ENCODE measurements around the gene NFIC.
A peak's percentile ranks its signal among the peaks of the same experiment; 100 is the strongest.

Gene NFIC
- 4.7 to 24.7 (median 8.0) reads per million in 9 experiments for total RNA-seq

GRCh38 chr19:3365836-3366752 is at the start of gene NFIC:
TSS of gene NFIC (plus strand) at chr19:3366583. CDS start at chr19:3366637, 54 bp downstream.
- ATAC-seq (replicated peaks) (peak; percentile 59), DNase-seq (peak in 1 of 3 experiments; percentile 10)
- Mint-ChIP-seq H3K4me3 (peak within 1 kb of the TSS; percentile 79), H3K27ac (peak within 1 kb of the TSS in 1 of 2 donors; percentile 83), H3K36me3 (ENCODE audit: insufficient read depth) (peaks cover 12% of the 10 kb centered on the region), H3K9me3 (no peaks in the 10 kb centered on the region), H3K4me1 (ENCODE audit: low read depth in 2 of 2) (peaks cover 37 to 41% of the 10 kb centered on the region in 2 donors), H3K27me3 (no peaks in the 10 kb centered on the region)

GRCh38 chr19:3316659-3317207 is 49.6 kb upstream of the NFIC start:
- Mint-ChIP-seq H3K36me3 (ENCODE audit: insufficient read depth) (no peaks in the 10 kb centered on the region), H3K4me1 (ENCODE audit: low read depth in 2 of 2) (no peaks in the 10 kb centered on the region), H3K9me3 (no peaks in the 10 kb centered on the region), H3K27ac (no peak overlapping the region), H3K27me3 (peaks cover 38 to 53% of the 10 kb centered on the region in 2 donors), H3K4me3 (no peak overlapping the region)
- ATAC-seq (replicated peaks) (no peak), DNase-seq (no peak)

- peaks cover 42 to 43% of the 10 kb centered on the region in 2 donors for H3K27me3 Mint-ChIP-seq
- H3K4me1 Mint-ChIP-seq (ENCODE audit: low read depth in 2 of 2): no peaks in the 10 kb centered on the region
- DNase-seq (no peak), ATAC-seq (replicated peaks) (no peak)
- H3K4me3 Mint-ChIP-seq: no peak overlapping the region
- H3K36me3 Mint-ChIP-seq (ENCODE audit: insufficient read depth): peaks cover 4% of the 10 kb centered on the region
- no peaks in the 10 kb centered on the region for H3K9me3 Mint-ChIP-seq
- no peak overlapping the region for H3K27ac Mint-ChIP-seq
These were observed 46.6 kb upstream of the NFIC start for GRCh38 chr19:3319643-3320353.

GRCh38 chr19:3320354-3320670 is 46.1 kb upstream of the NFIC start:
- DNase-seq (no peak), ATAC-seq (replicated peaks) (no peak)
- Mint-ChIP-seq H3K27me3 (peaks cover 42% of the 10 kb centered on the region in 2 donors), H3K9me3 (no peaks in the 10 kb centered on the region), H3K36me3 (ENCODE audit: insufficient read depth) (peaks cover 4% of the 10 kb centered on the region), H3K4me1 (ENCODE audit: low read depth in 2 of 2) (no peaks in the 10 kb centered on the region), H3K4me3 (no peak overlapping the region), H3K27ac (no peak overlapping the region)

- Mint-ChIP-seq H3K36me3 (ENCODE audit: insufficient read depth) (peaks cover 4% of the 10 kb centered on the region), H3K27ac (no peak overlapping the region), H3K4me3 (no peak overlapping the region), H3K9me3 (no peaks in the 10 kb centered on the region), H3K27me3 (peaks cover 39 to 41% of the 10 kb centered on the region in 2 donors), H3K4me1 (ENCODE audit: low read depth in 2 of 2) (no peaks in the 10 kb centered on the region)
- ATAC-seq (replicated peaks) (no peak), DNase-seq (no peak)
These were observed 45.5 kb upstream of the NFIC start for GRCh38 chr19:3320853-3321252.

GRCh38 chr19:3321696-3322095 is 44.7 kb upstream of the NFIC start:
- peaks cover 4% of the 10 kb centered on the region for H3K36me3 Mint-ChIP-seq (ENCODE audit: insufficient read depth)
- no peak for ATAC-seq (replicated peaks)
- no peak overlapping the region for H3K4me3 Mint-ChIP-seq
- H3K27ac Mint-ChIP-seq: no peak overlapping the region
- H3K9me3 Mint-ChIP-seq: no peaks in the 10 kb centered on the region
- H3K4me1 Mint-ChIP-seq (ENCODE audit: low read depth in 2 of 2): no peaks in the 10 kb centered on the region
- DNase-seq: no peak
- peaks cover 31 to 32% of the 10 kb centered on the region in 2 donors for H3K27me3 Mint-ChIP-seq

GRCh38 chr19:3322199-3322978 is 44.0 kb upstream of the NFIC start:
- peaks cover 27 to 30% of the 10 kb centered on the region in 2 donors for H3K27me3 Mint-ChIP-seq
- no peaks in the 10 kb centered on the region for H3K4me1 Mint-ChIP-seq (ENCODE audit: low read depth in 2 of 2)
- H3K4me3 Mint-ChIP-seq: no peak overlapping the region
- peak overlapping the region in 1 of 2 donors; percentile 17 for H3K27ac Mint-ChIP-seq
- peaks cover 4% of the 10 kb centered on the region for H3K36me3 Mint-ChIP-seq (ENCODE audit: insufficient read depth)
- ATAC-seq (replicated peaks) (no peak), DNase-seq (no peak)
- H3K9me3 Mint-ChIP-seq: no peaks in the 10 kb centered on the region

- H3K27ac Mint-ChIP-seq: peak overlapping the region in 1 of 2 donors; percentile 17
- H3K27me3 Mint-ChIP-seq: peaks cover 27 to 30% of the 10 kb centered on the region in 2 donors
- H3K4me1 Mint-ChIP-seq (ENCODE audit: low read depth in 2 of 2): no peaks in the 10 kb centered on the region
- H3K4me3 Mint-ChIP-seq: no peak overlapping the region
- peaks cover 4% of the 10 kb centered on the region for H3K36me3 Mint-ChIP-seq (ENCODE audit: insufficient read depth)
- ATAC-seq (replicated peaks): no peak
- DNase-seq: no peak
- H3K9me3 Mint-ChIP-seq: no peaks in the 10 kb centered on the region
These were observed 43.4 kb upstream of the NFIC start for GRCh38 chr19:3323026-3323425.

- Mint-ChIP-seq H3K36me3 (ENCODE audit: insufficient read depth) (peaks cover 4% of the 10 kb centered on the region), H3K9me3 (no peaks in the 10 kb centered on the region), H3K4me1 (ENCODE audit: low read depth in 2 of 2) (no peaks in the 10 kb centered on the region), H3K27ac (no peak overlapping the region), H3K4me3 (no peak overlapping the region), H3K27me3 (peaks cover 27 to 30% of the 10 kb centered on the region in 2 donors)
- ATAC-seq (replicated peaks) (no peak), DNase-seq (no peak)
These were observed 42.7 kb upstream of the NFIC start for GRCh38 chr19:3323658-3324057.

GRCh38 chr19:3324405-3324856 is 42.0 kb upstream of the NFIC start:
- DNase-seq: peak; percentile 71 to 74 (median 73)
- Mint-ChIP-seq H3K9me3 (no peaks in the 10 kb centered on the region), H3K4me1 (ENCODE audit: low read depth in 2 of 2) (no peaks in the 10 kb centered on the region), H3K27ac (no peak overlapping the region), H3K4me3 (no peak overlapping the region), H3K27me3 (peaks cover 25 to 30% of the 10 kb centered on the region in 2 donors), H3K36me3 (ENCODE audit: insufficient read depth) (peaks cover 4% of the 10 kb centered on the region)
- peak; percentile 63 for ATAC-seq (replicated peaks)

- ATAC-seq (replicated peaks) (no peak), DNase-seq (no peak)
- H3K9me3 Mint-ChIP-seq: no peaks in the 10 kb centered on the region
- H3K4me3 Mint-ChIP-seq: no peak overlapping the region
- no peak overlapping the region for H3K27ac Mint-ChIP-seq
- peaks cover 17 to 24% of the 10 kb centered on the region in 2 donors for H3K27me3 Mint-ChIP-seq
- peaks cover 4% of the 10 kb centered on the region for H3K36me3 Mint-ChIP-seq (ENCODE audit: insufficient read depth)
- no peaks in the 10 kb centered on the region for H3K4me1 Mint-ChIP-seq (ENCODE audit: low read depth in 2 of 2)
These were observed 40.9 kb upstream of the NFIC start for GRCh38 chr19:3325451-3325850.

- H3K4me1 Mint-ChIP-seq (ENCODE audit: low read depth in 2 of 2): peaks cover 1 to 5% of the 10 kb centered on the region in 2 donors
- H3K27me3 Mint-ChIP-seq: no peaks in the 10 kb centered on the region
- ATAC-seq (replicated peaks): no peak
- H3K27ac Mint-ChIP-seq: no peak overlapping the region
- no peak for DNase-seq
- no peak overlapping the region for H3K4me3 Mint-ChIP-seq
- peaks cover 4% of the 10 kb centered on the region for H3K36me3 Mint-ChIP-seq (ENCODE audit: insufficient read depth)
- H3K9me3 Mint-ChIP-seq: no peaks in the 10 kb centered on the region
These were observed 37.6 kb upstream of the NFIC start for GRCh38 chr19:3328743-3329142.

- H3K4me1 Mint-ChIP-seq (ENCODE audit: low read depth in 2 of 2): peaks cover 1 to 9% of the 10 kb centered on the region in 2 donors
These were observed 36.3 kb upstream of the NFIC start for GRCh38 chr19:3330047-3330446.

More at GRCh38 chr19:3330047-3330446, 36.3 kb upstream of the NFIC start:
- no peak overlapping the region for H3K4me3 Mint-ChIP-seq
- H3K27ac Mint-ChIP-seq: no peak overlapping the region
- no peak for DNase-seq
- H3K36me3 Mint-ChIP-seq (ENCODE audit: insufficient read depth): peaks cover 3% of the 10 kb centered on the region
- ATAC-seq (replicated peaks): no peak
- peaks cover 0 to 6% of the 10 kb centered on the region in 2 donors for H3K27me3 Mint-ChIP-seq
- no peaks in the 10 kb centered on the region for H3K9me3 Mint-ChIP-seq
